Measurements from ENCODE around the gene HLTF. TPM values are rescaled to one million over a fixed set of nuclear protein-coding genes. Genes with fewer than 3 reads are reported as not detected.
A peak's percentile ranks its signal among the peaks of the same experiment; 100 is the strongest.

The HLTF gene
- total and polyA plus RNA-seq, 2 of the 13 experiments (the other 11 are each of a cell fraction or from before 2014, with no cell fraction given) = 12.0 to 22.9 TPM

- peak; percentile 74; the same call in 1 of the 2 replicates for TF ChIP-seq ZNF639 (CRISPR knock-in tag; conservative IDR thresholded peaks at IDR 0.05)
- no peak for TF ChIP-seq KAT2B (IDR thresholded peaks at IDR 0.05; ENCODE audit: borderline replicate concordance, low read depth, low read length)
- no peak for TF ChIP-seq RORA (CRISPR knock-in tag; IDR thresholded peaks at IDR 0.05)
- TF ChIP-seq ZNF781 (CRISPR knock-in tag; IDR thresholded peaks at IDR 0.05; ENCODE audit: borderline replicate concordance, not compliant biosample characterization) = peak; percentile 97
- peak; percentile 90; the same call in 1 of the 2 replicates for TF ChIP-seq ZNF510 (CRISPR knock-in tag; IDR thresholded peaks at IDR 0.05; ENCODE audit: low read depth)
- TF ChIP-seq BHLHE40 (IDR thresholded peaks at IDR 0.05; ENCODE audit: low read length) = no peak
- TF ChIP-seq REL (CRISPR knock-in tag; conservative IDR thresholded peaks at IDR 0.05) = peak; percentile 67; the same call in 1 of the 2 replicates
- no peak for TF ChIP-seq ZNF382 (CRISPR knock-in tag; IDR thresholded peaks at IDR 0.05; ENCODE audit: borderline replicate concordance)
- TF ChIP-seq CENPBD1 (CRISPR knock-in tag; IDR thresholded peaks at IDR 0.05; ENCODE audit: borderline replicate concordance, low read depth) = no peak
- peak; percentile 84 for TF ChIP-seq ZNF891 (CRISPR knock-in tag; IDR thresholded peaks at IDR 0.05)
- TF ChIP-seq ZNF263 (CRISPR knock-in tag; IDR thresholded peaks at IDR 0.05) = peak; percentile 69; the same call in 1 of the 2 replicates
- TF ChIP-seq REXO4 (CRISPR knock-in tag; IDR thresholded peaks at IDR 0.05; ENCODE audit: borderline replicate concordance) = no peak
- peak; percentile 88; the same call in 1 of the 2 replicates for TF ChIP-seq MYNN (CRISPR knock-in tag; IDR thresholded peaks at IDR 0.05; ENCODE audit: low read depth)
- TF ChIP-seq ATF3 (CRISPR knock-in tag; IDR thresholded peaks at IDR 0.05) = no peak
- TF ChIP-seq ZBTB42 (CRISPR knock-in tag; IDR thresholded peaks at IDR 0.05) = peak; percentile 36; the same call in 1 of the 2 replicates
- peak; percentile 79; the same call in 1 of the 2 replicates for TF ChIP-seq ZNF562 (CRISPR knock-in tag; IDR thresholded peaks at IDR 0.05; ENCODE audit: borderline replicate concordance)
- TF ChIP-seq SIN3B (IDR thresholded peaks at IDR 0.05; ENCODE audit: low read length) = no peak
- no peak for TF ChIP-seq PRDM4 (CRISPR knock-in tag; IDR thresholded peaks at IDR 0.05; ENCODE audit: borderline replicate concordance)
- peak; percentile 74 for TF ChIP-seq ATF1 (CRISPR knock-in tag; IDR thresholded peaks at IDR 0.05)
- TF ChIP-seq ZUFSP (CRISPR knock-in tag; IDR thresholded peaks at IDR 0.05; ENCODE audit: borderline replicate concordance) = no peak
- peak; percentile 73; the same call in 1 of the 2 replicates for TF ChIP-seq GFI1 (CRISPR knock-in tag; IDR thresholded peaks at IDR 0.05; ENCODE audit: borderline replicate concordance)
- no peak for TF ChIP-seq EP300 (IDR thresholded peaks at IDR 0.05; ENCODE audit: low read depth in 2 of 2, low read length in 2 of 2)
- peak; percentile 21; the same call in 1 of the 2 replicates for TF ChIP-seq EP300 (CRISPR knock-in tag; IDR thresholded peaks at IDR 0.05; ENCODE audit: borderline replicate concordance)
These were observed at the start of gene HLTF (continued) for GRCh38 chr3:149086232-149086988.
